Stomach (tissue), 9 donors: ENCODE data around the gene TCIRG1. TPM values are rescaled to one million over a fixed set of nuclear protein-coding genes. Genes with fewer than 3 reads are reported as not detected.

ENCODE experiments used
- DNase-seq, 2 donors: peaks; one replicate each; pipeline versions ENCODE4 v3.0.0 to v3.0.0-alpha.2; 2013 to 2019
- H3K27ac ChIP-seq, 5 donors: fragments of 200-600 bp in 4 of 5; sonication (generic) in 4 of 5; one replicate each; pipeline ENCODE4 v1.5.1; 2013 to 2019; ENCODE audit warnings: mild to moderate bottlenecking in 1 of 5, moderate library complexity in 1 of 5
- H3K27me3 ChIP-seq, 3 donors: fragments of 200-600 bp; sonication (generic); one replicate each; pipeline ENCODE4 v1.5.1; 2017 to 2019; ENCODE audit warnings: mixed run types in 1 of 3
- H3K36me3 ChIP-seq, 4 donors: fragments of 200-600 bp; sonication (generic); 1 replicate in 3 of 4; 2 replicates in 1 of 4; pipeline ENCODE4 v1.5.1; 2016 to 2019
- H3K4me1 ChIP-seq, 4 donors: fragments of 200-600 bp; sonication (generic); one replicate each; pipeline ENCODE4 v1.5.1; 2016 to 2019
- H3K4me3 ChIP-seq, 4 donors: fragments of 200-600 bp; sonication (generic) in 3 of 4; one replicate each; pipeline ENCODE4 v1.5.1; 2016 to 2019; ENCODE audit warnings: mild to moderate bottlenecking in 1 of 4
- H3K9me3 ChIP-seq, 4 donors: fragments of 200-600 bp; sonication (generic); one replicate each; pipeline ENCODE4 v1.5.1; 2016 to 2019
- CTCF ChIP-seq, 7 experiments: fragments of 450-650 bp in 4 of 7; fragments of 200-600 bp in 3 of 7; sonication (generic) in 3 of 7; IDR thresholded peaks; one replicate each; pipeline ENCODE4 v1.5.1; 2016 to 2019; ENCODE audit warnings: antibody characterized with exemption in 7 of 7, control low read depth in 2 of 7, mild to moderate bottlenecking in 1 of 7
- EP300 ChIP-seq: sonication (generic); formaldehyde crosslinking; IDR thresholded peaks from one replicate; pipeline ENCODE4 v1.6.1; 2017; ENCODE audit warnings: antibody characterized with exemption
- POLR2A ChIP-seq, 4 donors: fragments of 450-650 bp; IDR thresholded peaks; one replicate each; pipeline ENCODE4 v1.6.1; 2016; ENCODE audit warnings: antibody characterized with exemption in 4 of 4, control low read depth in 2 of 4, mild to moderate bottlenecking in 1 of 4, moderate library complexity in 1 of 4
- POLR2AphosphoS5 ChIP-seq, 3 donors: sonication (generic); formaldehyde crosslinking; IDR thresholded peaks; one replicate each; pipeline ENCODE4 v1.6.1; 2016; ENCODE audit warnings: antibody characterized with exemption in 3 of 3
- WGBS, 5 donors: extraction: QIAGEN DNeasy Blood & Tissue Kit in 3 of 5; methylation state at CpG; one replicate each; pipeline versions ENCODE4 v1.1.5 to v1.1.7; 2013 to 2018; 5-methylcytosine and 5-hydroxymethylcytosine counted together
- intact Hi-C: fragments of 100-400 bp; cut with DNase I; formaldehyde crosslinking; loops from one replicate; pipeline ENCODE4 v1.15.1; 2023; ENCODE audit warnings: low total_unique reads
- polyA plus RNA-seq, 3 donors: library from polyadenylated mRNA; stranded (reverse); fragments of 200-250 nt; gene quantifications; one replicate each; pipeline ENCODE4 v1.2.3, GENCODE V29; 2013
- total RNA-seq, 5 donors: library from RNA; depleted of rRNA; stranded (reverse); fragments of >200 nt; gene quantifications; one replicate each; pipeline versions ENCODE4 v1.1.0 to v1.2.3, GENCODE V29; 2014 to 2016
- donor health status: healthy with polysubstance abuse.
- donor health status: Bipolar disorder and iron deficiency.
- donor health status: healthy.

The TCIRG1 gene
- total and polyA plus RNA-seq, 8 donors = 46.3 to 835 (median 192) TPM

- Histone ChIP-seq H3K36me3 (peaks cover 49 to 100% (median 96%) of the 10 kb centered on the region in 4 donors), H3K27ac (no peak overlapping the region), H3K27me3 (no peaks in the 10 kb centered on the region), H3K4me3 (no peak overlapping the region), H3K9me3 (no peaks in the 10 kb centered on the region), H3K4me1 (peaks cover 0 to 11% (median 5%) of the 10 kb centered on the region in 4 donors)
- peak in 1 of 2 donors; percentile 41 for DNase-seq
- intact Hi-C loops = no loop called here
- WGBS, 5 donors = 75 to 92% (median 83%) methylated on average over 11 to 40 of the region's 40 CpGs
- TF ChIP-seq POLR2AphosphoS5 (IDR thresholded peaks at IDR 0.05) = no peak
- no peak for TF ChIP-seq CTCF (IDR thresholded peaks at IDR 0.05)
- no peak for TF ChIP-seq EP300
- TF ChIP-seq POLR2A (IDR thresholded peaks at IDR 0.05) = no peak
These were observed 10.9 kb downstream of the TCIRG1 start for GRCh38 chr11:68049509-68050370.

- H3K9me3 ChIP-seq = no peaks in the 10 kb centered on the region
- WGBS, 5 donors = 80 to 95% (median 92%) methylated on average over 2 to 18 of the region's 18 CpGs
- no peak for DNase-seq
- H3K27me3 ChIP-seq = no peaks in the 10 kb centered on the region
- H3K27ac ChIP-seq = no peak overlapping the region
- TF ChIP-seq CTCF (IDR thresholded peaks at IDR 0.05) (no peak), POLR2AphosphoS5 (IDR thresholded peaks at IDR 0.05) (no peak), EP300 (no peak), POLR2A (IDR thresholded peaks at IDR 0.05) (no peak)
- H3K4me1 ChIP-seq = peaks cover 0 to 11% (median 5%) of the 10 kb centered on the region in 4 donors
- intact Hi-C loops = no loop called here
- H3K36me3 ChIP-seq = peaks cover 43 to 100% (median 93%) of the 10 kb centered on the region in 4 donors
- no peak overlapping the region for H3K4me3 ChIP-seq
These were observed 11.6 kb downstream of the TCIRG1 start for GRCh38 chr11:68050371-68050841.

- intact Hi-C loops = no loop called here
- Histone ChIP-seq H3K27ac (peak overlapping the region in 4 of 5 donors; percentile 4 to 46 (median 16)), H3K4me1 (peaks cover 0 to 11% (median 5%) of the 10 kb centered on the region in 4 donors), H3K36me3 (peaks cover 34 to 91% (median 83%) of the 10 kb centered on the region in 4 donors), H3K27me3 (no peaks in the 10 kb centered on the region), H3K9me3 (no peaks in the 10 kb centered on the region), H3K4me3 (no peak overlapping the region)
- TF ChIP-seq CTCF (IDR thresholded peaks at IDR 0.05) = no peak
- TF ChIP-seq EP300 = no peak
- TF ChIP-seq POLR2AphosphoS5 (IDR thresholded peaks at IDR 0.05) = no peak
- no peak for TF ChIP-seq POLR2A (IDR thresholded peaks at IDR 0.05)
- peak in 1 of 2 donors; percentile 25 for DNase-seq
- WGBS, 5 donors = 46 to 65% (median 58%) methylated on average over 10 to 14 of the region's 14 CpGs
These were observed 12.6 kb downstream of the TCIRG1 start for GRCh38 chr11:68051191-68052136.
